ENCODE data around the gene ZNF766. TPM values are rescaled to one million over a fixed set of nuclear protein-coding genes. Genes with fewer than 3 reads are reported as not detected.

Gene ZNF766
- 10 to 100 TPM; 10.9 to 21.1 (median 18.4) TPM for total RNA-seq

- no peaks in the 10 kb centered on the region for H3K27me3 ChIP-seq
- H3K27ac ChIP-seq: peak within 1 kb of the TSS; percentile 98 to 99
- no peaks in the 10 kb centered on the region for H3K9me3 ChIP-seq
- no peaks in the 10 kb centered on the region for H3K4me1 ChIP-seq
- TF ChIP-seq, protein P1, sequence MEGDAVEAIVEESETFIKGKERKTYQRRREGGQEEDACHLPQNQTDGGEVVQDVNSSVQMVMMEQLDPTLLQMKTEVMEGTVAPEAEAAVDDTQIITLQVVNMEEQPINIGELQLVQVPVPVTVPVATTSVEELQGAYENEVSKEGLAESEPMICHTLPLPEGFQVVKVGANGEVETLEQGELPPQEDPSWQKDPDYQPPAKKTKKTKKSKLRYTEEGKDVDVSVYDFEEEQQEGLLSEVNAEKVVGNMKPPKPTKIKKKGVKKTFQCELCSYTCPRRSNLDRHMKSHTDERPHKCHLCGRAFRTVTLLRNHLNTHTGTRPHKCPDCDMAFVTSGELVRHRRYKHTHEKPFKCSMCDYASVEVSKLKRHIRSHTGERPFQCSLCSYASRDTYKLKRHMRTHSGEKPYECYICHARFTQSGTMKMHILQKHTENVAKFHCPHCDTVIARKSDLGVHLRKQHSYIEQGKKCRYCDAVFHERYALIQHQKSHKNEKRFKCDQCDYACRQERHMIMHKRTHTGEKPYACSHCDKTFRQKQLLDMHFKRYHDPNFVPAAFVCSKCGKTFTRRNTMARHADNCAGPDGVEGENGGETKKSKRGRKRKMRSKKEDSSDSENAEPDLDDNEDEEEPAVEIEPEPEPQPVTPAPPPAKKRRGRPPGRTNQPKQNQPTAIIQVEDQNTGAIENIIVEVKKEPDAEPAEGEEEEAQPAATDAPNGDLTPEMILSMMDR (IDR thresholded peaks at IDR 0.05): peak in 1 of 3 donors; percentile 14
- TF ChIP-seq POLR2A (IDR thresholded peaks at IDR 0.05) (peak; percentile 92), POLR2AphosphoS5 (IDR thresholded peaks at IDR 0.05) (peak; percentile 83 to 98 (median 97))
- peak within 1 kb of the TSS; percentile 81 to 100 (median 89) for H3K4me3 ChIP-seq
- DNase-seq (ENCODE audit: low spot score in 2 of 2): peak; percentile 97 to 98
- no peaks in the 10 kb centered on the region for H3K36me3 ChIP-seq
- intact Hi-C loops (cut with DNase I; ENCODE audit: low total_unique reads): no loop called here
These were observed at the start of gene ZNF766 for GRCh38 chr19:52269338-52270261. ZNF766 (plus strand) TSS chr19:52269587; CDS start chr19:52269614, 27 bp downstream.

- Histone ChIP-seq H3K4me1 (no peaks in the 10 kb centered on the region), H3K27ac (no peak overlapping the region), H3K4me3 (no peak overlapping the region), H3K27me3 (no peaks in the 10 kb centered on the region), H3K36me3 (peaks cover 34% of the 10 kb centered on the region), H3K9me3 (no peaks in the 10 kb centered on the region)
- TF ChIP-seq POLR2A (IDR thresholded peaks at IDR 0.05): no peak
- TF ChIP-seq POLR2AphosphoS5 (IDR thresholded peaks at IDR 0.05): no peak
- TF ChIP-seq, protein P1 (IDR thresholded peaks at IDR 0.05): no peak
- no peak for DNase-seq (ENCODE audit: low spot score in 2 of 2)
- intact Hi-C loops (cut with DNase I; ENCODE audit: low total_unique reads): no loop called here
These were observed 49.8 kb upstream of the ZNF766 start for GRCh38 chr19:52219611-52220010.

DNA sequence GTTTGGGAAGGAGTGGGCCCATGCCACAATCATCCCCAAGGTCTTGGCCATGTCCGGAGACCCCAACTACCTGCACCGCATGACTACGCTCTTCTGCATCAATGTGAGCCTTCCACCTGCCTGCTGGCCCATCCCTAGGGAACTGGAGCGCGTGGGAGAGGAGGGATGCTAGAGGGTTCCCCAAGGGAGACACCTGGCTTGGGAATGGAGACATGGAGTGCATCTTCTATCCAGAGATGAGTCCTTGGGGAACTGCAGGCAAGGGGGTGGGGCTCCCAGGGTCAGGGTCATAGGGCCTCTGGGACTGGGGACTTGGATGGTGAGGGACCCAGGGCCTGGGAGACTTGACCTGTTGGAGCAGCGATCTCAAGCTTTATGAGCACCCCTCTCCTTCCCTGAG is 48.4 kb upstream of the ZNF766 start:
- intact Hi-C loops (cut with DNase I; ENCODE audit: low total_unique reads): no loop called here
- Histone ChIP-seq H3K4me3 (no peak overlapping the region), H3K9me3 (no peaks in the 10 kb centered on the region), H3K36me3 (peaks cover 43% of the 10 kb centered on the region), H3K27ac (no peak overlapping the region), H3K27me3 (no peaks in the 10 kb centered on the region), H3K4me1 (no peaks in the 10 kb centered on the region)
- TF ChIP-seq POLR2AphosphoS5 (IDR thresholded peaks at IDR 0.05) (no peak), POLR2A (IDR thresholded peaks at IDR 0.05) (no peak)
- TF ChIP-seq, protein P1 (IDR thresholded peaks at IDR 0.05): no peak
- no peak for DNase-seq (ENCODE audit: low spot score in 2 of 2)

GRCh38 chr19:52221831-52222375 is 47.5 kb upstream of the ZNF766 start:
- no peaks in the 10 kb centered on the region for H3K27me3 ChIP-seq
- H3K9me3 ChIP-seq: no peaks in the 10 kb centered on the region
- no peaks in the 10 kb centered on the region for H3K4me1 ChIP-seq
- H3K27ac ChIP-seq: no peak overlapping the region
- no peak for DNase-seq (ENCODE audit: low spot score in 2 of 2)
- intact Hi-C loops (cut with DNase I; ENCODE audit: low total_unique reads): no loop called here
- TF ChIP-seq POLR2AphosphoS5 (IDR thresholded peaks at IDR 0.05): no peak
- TF ChIP-seq, protein P1 (IDR thresholded peaks at IDR 0.05): no peak
- no peak for TF ChIP-seq POLR2A (IDR thresholded peaks at IDR 0.05)
- no peak overlapping the region for H3K4me3 ChIP-seq
- peaks cover 44% of the 10 kb centered on the region for H3K36me3 ChIP-seq

GRCh38 chr19:52224211-52224610 is 45.2 kb upstream of the ZNF766 start:
- TF ChIP-seq, protein P1 (IDR thresholded peaks at IDR 0.05): no peak
- TF ChIP-seq POLR2A (IDR thresholded peaks at IDR 0.05): no peak
- no peak for TF ChIP-seq POLR2AphosphoS5 (IDR thresholded peaks at IDR 0.05)
- DNase-seq (ENCODE audit: low spot score in 2 of 2): no peak
- Histone ChIP-seq H3K27me3 (no peaks in the 10 kb centered on the region), H3K4me1 (no peaks in the 10 kb centered on the region), H3K27ac (no peak overlapping the region), H3K9me3 (no peaks in the 10 kb centered on the region), H3K4me3 (no peak overlapping the region), H3K36me3 (peaks cover 39% of the 10 kb centered on the region)
- intact Hi-C loops (cut with DNase I; ENCODE audit: low total_unique reads): no loop called here

All from breast epithelium (tissue), 4 donors.